Measurements from ENCODE around the gene BTAF1. TPM values are rescaled to one million over a fixed set of nuclear protein-coding genes. Genes with fewer than 3 reads are reported as not detected.
"Not testable (repeated sequence)": the region's sequence is repeated elsewhere in the genome, so short reads cannot be mapped to it uniquely, and the experiment has no call there.

The BTAF1 gene
- total RNA-seq: 18.0 TPM

DNA sequence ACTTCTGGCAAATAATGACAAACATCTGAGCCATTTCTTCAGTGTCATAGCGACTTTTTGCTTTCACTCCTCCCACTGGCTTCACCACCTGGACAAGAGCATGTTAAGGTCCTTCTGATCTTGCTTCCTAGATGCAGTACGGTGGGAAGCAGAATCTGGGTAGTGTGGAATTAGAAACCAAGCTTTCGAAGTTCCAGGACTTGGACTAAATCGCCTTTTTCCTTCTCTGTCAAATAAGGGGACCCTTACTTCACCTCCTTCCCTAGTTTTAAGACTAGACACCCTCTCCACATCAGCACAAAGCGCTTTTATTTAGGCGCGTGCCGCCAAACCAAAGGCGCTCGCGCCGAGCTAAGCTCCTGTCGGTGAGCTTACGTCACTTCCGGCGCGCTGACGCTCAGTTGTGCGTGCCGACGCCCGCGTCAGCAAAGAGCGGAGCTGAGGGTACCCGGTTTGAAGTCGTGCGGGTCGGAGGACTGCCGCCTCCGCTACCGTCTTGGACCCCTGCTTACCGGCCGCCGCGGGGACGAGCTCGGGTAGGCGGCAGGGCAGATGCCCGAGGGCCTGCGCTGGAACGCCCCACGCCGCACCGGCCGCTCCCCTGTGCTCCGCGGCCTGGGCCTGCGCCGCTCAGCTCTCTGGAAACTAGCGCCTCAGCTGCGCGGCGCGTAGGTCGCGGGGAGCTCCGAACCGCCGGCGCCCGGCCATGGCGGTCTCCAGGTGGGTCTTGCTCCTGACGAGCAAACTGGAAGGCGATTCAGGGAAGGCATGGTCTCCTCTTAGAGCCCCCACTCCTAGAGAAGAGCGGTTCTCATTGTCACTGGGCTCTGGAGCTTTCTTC is at the start of gene BTAF1:
Gene BTAF1, plus strand, starts transcription at position 400 of the 841 bp plus-strand sequence. Its CDS starts 307 bp downstream, at position 707.
- peak; percentile 98 for ATAC-seq

DNA sequence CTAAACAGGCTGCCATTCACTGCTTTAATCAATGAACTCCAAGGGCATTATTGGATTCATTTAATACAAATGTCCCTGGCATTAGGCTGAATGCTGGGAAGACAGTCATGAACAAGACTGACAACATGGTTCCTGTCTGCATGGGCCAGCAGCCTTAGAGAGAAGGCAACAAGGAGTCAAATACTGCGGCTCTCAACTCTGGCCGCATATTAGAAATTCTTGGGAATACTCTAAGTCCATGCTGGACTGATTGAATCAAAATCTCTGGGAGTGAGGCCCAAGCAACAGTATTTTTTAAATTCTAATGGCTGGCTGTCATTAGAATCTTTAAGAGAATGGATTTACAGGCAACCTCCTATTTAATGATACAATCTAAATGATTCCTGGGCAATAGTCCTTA is 48.4 kb upstream of the BTAF1 start:
- ATAC-seq: no peak

DNA sequence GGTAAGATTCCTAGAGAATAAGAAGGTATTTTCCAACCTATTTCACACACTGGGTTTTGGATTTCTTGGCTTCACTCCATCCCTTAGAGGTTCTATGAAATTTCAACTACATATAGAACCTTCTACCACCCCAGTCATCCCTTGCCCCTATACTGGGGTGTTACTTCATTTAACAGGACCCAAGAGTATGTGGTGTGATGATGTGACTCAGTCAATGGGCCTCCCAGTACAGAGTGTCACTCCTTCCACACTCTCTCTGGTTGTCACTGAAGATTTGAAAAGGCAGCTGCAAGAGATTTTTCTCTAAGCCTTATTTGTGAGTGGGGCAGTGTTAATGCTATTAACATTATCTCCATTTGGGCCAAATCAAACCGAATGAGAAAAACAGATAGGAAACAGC is 47.8 kb upstream of the BTAF1 start:
- no peak for ATAC-seq

DNA sequence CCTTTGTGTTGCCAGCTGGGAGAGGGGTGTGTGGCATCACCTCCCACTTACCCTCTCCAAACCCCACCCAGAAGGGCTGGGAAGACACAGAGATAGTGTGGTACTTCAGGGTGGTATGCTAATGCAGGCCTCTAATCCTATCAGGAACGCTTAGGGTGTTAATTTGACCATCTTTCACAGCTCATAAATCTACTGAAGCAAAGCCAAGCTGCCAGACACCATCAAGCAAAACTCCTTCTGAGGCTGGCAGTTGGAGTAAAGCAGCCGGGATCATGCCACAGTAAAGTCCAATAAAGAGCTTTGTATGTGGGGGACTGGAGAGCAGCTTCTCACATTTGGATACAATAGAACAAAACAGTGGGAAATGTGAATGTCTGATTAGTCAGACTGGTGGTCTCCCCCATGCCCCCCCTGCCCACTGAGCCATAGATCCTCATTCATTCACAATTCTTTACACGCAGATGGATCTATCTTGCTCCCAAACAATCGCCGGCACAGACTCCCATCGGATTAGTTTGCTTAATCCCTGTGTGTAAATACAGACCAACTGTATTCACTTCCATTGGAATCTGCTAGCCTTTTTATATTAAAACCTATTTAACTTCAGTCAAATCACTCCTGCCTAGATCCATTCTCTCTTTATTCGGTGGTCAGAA is 43.9 kb upstream of the BTAF1 start:
- ATAC-seq: no peak

DNA sequence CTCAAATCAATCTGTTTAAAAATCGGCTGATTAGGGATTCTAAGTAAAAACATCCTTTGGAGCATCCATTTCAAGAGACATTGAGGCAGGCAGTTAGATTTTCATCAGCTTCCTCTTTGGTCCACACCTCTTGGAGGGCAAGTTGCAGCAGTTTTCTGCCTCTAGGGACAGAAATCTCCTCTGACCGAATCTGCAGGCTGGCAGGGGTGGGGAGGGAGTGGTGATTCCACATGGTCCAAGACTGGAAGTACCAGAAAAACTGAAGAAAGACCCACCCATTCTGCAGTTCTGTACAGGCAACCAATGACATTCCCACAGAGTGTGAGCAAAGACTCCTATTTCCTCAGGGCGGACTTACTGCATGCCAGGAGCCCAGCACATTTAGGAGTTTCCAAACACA is 43.3 kb upstream of the BTAF1 start:
- ATAC-seq: peak; percentile 98

DNA sequence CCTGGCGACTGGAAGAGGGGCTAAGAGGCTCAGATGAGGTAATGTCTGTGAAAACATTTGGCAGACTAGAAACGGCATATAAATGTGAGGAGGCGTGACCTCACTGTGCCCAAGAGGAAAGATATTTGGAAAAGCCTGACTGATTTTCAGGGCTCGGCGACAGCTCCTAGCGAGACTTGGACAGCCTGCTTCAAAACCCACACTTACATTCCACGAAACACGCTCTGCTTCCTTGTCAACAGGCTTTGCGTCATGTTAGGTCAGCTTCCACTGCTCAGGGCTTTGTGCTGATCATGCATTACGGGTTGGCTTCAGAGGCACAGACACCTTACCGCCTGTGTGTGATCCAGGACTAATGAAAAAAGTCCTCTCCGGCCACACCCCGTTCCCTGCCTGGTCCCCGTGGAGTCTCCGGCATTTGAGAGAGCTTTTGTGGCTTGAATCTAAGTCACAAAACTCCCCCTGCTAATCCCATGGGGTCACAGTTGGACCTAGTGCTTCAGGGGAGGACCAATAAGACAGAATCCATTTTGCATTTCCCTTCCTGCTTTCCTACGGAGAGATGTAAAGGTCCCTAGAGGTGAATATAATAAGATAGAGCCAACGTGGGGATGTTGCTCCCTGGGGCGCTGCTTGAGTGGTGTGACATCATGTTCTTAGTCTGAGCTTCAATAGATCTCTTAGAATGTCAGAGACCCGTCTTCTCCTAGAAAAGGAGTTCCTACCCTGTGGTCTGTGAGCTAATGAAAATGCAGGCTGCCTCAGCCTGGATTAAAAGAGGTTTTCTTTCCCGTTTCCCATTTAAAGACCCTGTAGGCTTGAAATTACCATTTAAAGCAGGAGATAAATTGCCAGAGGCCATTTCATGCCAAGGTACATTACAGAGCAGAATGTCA is 39.8 kb upstream of the BTAF1 start:
- peak; percentile 80 for ATAC-seq

DNA sequence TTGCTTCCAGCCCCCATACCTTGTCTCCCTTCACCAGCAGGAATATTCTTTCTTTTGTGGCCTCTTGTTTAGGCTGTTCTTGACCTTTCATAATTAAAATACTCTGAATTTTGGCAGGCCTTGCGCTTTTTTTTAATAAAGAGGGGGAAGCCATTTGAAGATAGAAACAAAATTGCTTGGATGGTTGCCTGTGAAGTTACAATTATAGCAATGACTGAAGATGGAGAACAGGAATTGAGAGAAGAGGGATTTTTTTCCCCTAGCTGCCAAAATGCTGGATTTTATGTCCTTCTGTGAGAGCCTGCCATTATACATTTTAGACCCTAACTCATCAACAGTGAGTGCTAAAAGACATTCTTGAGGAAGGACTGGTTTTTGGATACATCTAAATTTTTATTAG is 39.0 kb upstream of the BTAF1 start:
- ATAC-seq: no peak

DNA sequence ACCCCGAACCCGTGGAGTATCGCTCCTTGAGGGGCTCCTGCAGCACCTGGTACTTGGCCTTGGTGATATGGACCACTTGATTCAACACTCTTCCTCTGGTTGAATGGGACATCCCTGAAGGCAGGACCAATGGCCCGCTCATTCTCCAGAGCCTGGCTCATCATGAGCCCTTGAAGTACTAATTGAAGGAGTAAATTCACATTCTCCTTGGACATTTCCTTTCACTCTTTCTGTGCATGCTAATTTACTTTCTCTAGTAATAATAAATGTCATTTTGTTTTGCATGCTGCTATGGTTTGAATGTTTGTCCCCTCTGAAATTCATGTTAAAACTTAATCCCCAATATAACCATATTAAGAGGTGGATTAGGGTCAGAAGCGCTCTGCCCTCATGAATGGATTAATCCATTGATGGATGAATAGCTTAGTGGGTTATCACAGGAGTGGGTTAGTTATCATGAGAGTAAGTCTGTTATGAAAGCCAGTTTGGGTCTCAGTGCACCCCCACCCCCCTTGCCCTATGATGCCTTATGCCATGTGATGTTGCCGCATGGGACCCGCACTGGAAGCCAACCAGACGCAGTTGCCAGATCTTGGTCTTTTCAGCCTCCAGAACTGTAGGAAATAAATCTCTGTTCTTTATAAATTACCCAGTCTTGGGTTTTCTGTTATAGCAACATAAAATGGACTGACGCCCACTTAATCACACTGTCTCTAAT is 38.0 kb upstream of the BTAF1 start:
- ATAC-seq: no peak

DNA sequence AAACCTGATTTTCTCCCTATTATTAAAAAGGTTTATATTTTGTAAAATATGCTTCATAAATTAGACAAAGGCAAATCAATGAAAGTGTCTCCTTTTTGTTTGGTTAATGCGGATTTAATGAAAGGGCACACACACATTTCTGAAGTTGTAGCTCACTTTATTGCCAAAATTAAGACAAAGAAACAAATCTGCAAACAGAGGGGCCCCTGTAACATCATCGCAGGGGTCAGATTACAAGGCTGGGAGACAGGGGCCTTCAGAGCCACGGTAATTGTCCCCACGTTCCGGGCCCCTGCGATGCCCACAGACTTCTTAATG is 36.7 kb upstream of the BTAF1 start:
- no peak for ATAC-seq

DNA sequence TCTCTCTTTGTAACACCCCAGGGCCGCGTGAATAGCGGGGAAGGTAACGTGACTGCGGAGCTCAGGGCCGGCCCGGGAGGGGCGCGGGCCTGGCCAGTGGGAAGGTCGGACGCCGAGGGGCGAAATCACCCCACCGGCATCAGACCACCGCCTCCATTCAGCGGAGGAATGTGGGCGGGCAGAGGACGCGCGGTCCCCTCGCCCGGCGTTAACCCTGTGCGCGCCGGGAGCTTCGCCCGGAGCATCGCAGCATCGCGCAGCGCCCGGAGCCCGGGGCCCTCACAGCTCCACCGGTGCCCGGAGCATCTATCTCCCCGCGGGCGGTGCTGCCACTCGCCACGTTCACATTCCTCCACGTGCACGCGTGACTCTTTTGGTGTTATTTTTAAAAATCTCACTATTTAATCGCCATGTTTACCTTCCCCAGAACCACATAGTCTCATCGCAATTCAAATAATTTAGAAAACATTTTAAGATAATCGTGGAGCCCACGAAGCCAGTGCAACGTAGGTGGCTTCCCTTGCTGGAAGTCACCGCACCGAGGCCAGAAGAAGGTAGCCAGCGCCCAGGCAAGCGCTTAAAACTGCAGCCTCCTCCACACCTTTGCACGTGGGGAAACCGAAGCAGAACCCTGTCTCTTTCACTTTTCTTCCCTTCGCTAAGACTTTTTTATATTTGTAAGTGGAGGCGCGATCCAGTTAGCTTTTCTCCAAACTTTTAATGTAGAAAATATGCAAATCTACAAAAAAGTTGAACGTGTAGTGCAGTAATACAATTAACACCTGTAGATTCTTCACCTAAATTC is 36.1 kb upstream of the BTAF1 start:
- peak; percentile 44 for ATAC-seq

DNA sequence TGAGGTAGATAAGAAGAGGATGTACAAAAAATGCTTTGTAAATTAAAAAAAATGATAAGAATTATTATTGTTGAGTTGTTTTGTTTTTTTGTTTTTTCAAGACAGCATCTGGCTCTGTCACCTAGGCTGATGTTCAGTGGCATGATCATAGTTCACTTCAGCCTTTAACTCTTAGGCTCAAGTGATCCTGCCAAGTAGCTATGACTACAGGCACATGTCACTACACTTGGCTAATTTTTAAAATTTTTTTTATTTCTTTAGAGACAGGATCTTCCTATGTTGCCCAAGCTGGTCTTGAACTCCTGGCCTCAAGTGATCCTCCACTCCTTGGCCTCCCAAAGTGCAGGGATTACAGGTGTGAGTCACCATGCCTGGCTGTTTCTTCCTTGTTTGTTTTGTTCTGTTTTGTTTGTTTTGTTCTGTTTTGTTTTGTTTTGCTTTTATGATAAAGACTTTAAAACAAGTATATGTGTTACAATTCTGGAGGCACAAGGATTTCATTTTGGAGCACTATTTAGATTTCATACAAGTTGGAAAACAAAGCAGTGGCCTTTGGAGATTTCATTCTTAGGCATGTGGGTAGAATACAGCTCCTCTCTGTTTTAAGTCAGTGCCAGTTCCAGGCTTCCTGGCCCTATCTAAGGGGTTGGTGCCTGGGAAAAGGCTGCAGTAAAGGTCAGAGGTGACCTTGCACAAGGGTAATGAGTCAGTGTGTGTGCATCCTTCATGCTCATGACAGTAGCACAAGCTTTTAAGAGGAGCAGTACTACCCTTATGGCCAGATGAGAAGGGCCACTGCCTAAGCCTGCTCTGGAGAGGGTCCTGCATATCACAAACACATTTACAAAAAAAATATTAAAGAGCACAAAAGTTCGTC is 32.2 kb upstream of the BTAF1 start:
- peak; percentile 23 for ATAC-seq

DNA sequence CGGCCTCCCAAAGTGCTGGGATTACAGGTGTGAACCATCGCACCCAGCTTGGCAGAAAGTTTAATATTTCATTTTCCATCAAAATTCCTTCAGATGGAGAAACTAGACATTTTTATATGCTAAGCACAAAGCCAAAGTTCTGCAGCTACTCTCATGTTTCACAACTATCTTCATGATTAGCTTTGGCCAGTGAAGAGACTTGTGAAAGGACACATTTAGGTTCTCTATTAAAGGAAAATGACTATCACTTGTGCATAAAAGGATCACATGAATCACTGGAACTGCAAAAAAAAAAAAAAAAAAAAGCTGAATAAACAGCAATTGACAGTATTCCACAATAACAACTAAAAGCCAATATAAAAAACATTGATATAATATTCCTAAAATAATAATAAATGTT is 30.5 kb upstream of the BTAF1 start:
- no peak for ATAC-seq

DNA sequence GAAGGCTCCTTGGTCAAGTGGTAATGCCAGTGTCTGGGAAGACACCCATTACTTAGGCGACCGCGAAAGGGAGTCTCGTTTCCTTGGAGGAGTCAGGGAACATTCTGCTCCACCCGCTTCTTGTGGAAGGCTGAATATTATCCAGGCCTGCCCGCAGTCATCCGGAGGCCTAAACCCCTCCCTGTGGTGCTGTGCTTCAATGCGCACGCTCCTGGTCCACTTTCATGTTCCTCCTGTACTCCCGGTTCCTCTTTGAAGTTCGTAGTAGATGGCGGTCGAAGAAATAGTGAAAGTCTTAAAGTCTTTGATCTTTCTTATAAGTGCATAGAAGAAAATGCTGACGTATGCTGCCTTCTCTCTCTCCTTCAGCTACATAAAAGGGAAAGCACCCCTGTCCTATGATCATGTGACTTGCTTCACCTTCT is 29.3 kb upstream of the BTAF1 start:
- not testable (repeated sequence) for ATAC-seq

DNA sequence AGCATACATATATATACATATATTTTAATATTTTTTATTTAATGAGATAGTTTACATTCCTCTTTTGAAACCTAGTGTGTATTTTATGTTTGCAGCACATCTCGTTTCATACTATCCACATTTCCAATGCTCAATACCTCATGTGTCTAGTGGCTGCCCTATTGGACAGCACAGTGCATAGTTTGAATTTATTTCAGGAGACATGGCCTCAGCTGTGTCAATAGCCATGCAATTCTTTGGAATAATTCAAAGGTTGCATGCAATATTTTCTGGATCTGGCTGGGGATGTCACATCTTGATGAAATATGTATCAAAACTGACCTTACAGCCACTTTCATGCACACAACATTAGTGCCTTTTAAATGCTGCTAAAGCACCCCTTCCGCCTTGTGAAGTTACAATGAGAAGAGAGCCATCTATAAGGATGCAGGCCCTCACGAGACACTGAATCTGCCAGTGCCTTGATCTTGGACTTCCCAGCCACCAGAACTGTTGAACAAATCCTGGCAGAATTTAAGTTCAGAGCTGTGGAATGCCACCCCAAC is 27.3 kb upstream of the BTAF1 start:
- ATAC-seq: no peak

DNA sequence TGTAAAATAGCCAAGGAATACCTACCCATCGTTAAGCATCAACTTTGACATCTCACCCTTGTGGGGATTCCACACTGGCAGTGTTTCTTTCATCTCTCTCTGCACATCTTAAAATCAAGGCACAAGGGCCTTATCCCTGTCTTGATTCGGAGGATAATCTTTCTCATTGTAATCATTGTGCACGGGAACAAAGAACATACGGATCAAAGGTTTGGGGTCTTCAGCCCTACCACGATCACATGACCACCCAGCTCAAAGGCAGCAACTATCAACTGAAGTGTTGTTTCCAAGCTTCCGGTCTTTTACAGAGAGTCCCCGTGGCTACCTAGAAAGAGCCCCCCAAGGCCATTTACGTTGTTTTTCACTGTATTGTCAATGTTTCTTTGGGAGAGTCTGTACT is 26.1 kb upstream of the BTAF1 start:
- no peak for ATAC-seq

DNA sequence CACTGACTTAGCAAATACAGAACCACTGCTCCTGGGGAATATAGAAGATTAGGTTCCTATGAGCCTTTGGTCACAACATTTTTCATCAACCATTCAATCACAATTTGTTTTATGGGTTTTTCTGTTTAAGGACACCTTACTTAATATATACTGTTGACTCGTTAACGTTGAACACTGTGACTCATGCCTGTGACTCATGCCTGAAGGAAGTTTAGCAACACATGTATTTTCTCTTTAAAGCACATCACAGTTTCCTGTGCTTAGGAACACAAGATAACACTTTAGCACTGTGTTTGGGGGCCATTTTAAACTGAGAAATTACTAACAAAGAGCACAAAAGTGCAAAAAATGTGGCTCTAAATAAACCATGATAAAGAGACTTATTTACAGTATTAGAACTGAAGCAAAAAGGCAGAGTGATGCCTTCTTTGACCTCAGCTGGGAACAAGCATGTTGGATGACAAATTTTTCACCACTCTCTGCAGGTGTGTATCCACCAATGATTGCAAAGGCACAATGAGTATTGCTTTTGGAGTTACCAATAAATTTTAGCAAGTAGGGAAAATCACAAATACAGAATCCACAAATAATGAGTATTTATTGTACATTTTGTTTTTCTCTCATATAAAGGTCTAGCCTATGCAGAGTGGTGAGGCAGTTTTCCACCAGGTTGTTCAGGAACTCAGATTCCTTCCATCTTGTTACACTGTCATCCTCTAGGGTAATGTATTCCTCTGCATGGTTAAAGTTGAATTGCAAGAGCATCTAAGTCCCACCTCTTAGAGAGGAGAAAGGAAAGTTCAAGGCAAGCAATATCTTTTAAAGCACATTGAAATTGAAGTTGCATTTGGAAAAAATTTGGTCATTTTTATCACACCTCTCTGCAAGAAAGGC is 21.5 kb upstream of the BTAF1 start:
- ATAC-seq: peak; percentile 96

DNA sequence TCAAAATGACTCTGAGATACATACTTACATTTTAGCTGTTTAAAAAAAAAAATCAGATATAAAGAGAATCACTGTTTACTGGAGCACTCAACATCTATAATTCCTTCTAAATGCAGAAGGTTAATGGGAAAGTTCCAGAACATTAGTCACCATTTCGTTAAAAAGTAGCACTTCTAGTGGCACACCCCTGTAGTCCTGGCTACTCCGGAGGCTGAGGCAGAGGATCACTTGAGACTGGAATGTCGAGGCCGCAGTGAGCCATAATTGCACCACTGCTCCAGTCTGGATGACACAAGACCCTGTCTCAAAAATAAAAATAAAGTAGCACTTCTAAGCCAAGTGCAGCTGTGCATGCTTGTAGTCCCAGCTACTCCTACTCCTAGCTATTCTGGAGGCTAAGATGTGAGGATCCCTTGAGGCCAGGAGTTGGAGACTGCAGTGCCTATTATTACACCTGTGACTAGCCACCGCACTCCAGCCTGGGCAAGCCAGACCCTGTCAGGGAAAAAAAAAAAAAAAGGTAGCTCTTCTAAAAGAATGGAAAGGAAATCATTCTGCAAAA is 16.5 kb upstream of the BTAF1 start:
- ATAC-seq: no peak

DNA sequence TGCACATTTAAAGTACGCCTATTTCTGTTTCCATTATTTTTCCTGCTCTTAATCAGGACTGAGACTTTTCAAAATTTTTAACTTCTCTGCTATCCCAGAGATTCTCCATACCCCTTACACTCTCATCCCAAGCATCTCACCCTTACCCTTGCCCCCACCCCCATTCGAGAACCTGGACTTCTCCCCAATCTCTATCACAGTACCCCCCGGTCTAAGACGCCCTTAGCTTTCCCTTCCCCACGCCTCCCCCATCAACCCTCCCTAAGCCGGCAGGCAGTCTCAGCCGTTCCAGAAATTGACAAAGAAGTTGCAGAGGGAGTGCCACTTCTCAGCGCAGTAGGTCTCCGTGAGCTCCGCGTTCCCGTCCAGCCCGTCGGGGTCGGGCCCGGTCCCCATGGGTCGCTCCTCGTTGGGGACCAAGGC is 15.6 kb upstream of the BTAF1 start:
- ATAC-seq: peak; percentile 29

All from esophagus mucosa (tissue), 1 donor.